B cell (primary cell): ENCODE results near the gene PARD3.

Experiments
- CTCF ChIP-seq: fragments of 200-600 bp; IDR thresholded peaks from one replicate; pipeline ENCODE4 v1.8.0; 2022; ENCODE audit warnings: antibody characterized with exemption, mild to moderate bottlenecking
- EZH2 ChIP-seq: IDR thresholded peaks from 2 replicates; pipeline ENCODE4 v1.6.1; 2012; ENCODE audit warnings: borderline replicate concordance, low read depth, mild to moderate bottlenecking, moderate library complexity, low read length; ENCODE audit not compliant: insufficient read depth, poor library complexity, severe bottlenecking

GRCh38 chr10:34121125-34121753 is 693.9 kb downstream of the PARD3 start:
- TF ChIP-seq EZH2 (no peak), CTCF (no peak)
